ENCODE data around the gene PKIG. TPM values are rescaled to one million over a fixed set of nuclear protein-coding genes. Genes with fewer than 3 reads are reported as not detected.

Gene PKIG
- total and polyA plus RNA-seq, 2 of the 8 experiments (the other 6 are each of a cell fraction or from before 2014, with no cell fraction given) = 26.7 to 34.3 TPM

GRCh38 chr20:44641325-44641724, 58.9 kb downstream of the PKIG start:
- Histone ChIP-seq H3K9me3 (ENCODE audit: insufficient read depth in 2 of 2, low read depth in 1 of 2, low read length in 1 of 2) (no peaks in the 10 kb centered on the region), H2AK5ac (ENCODE audit: low read depth, low read length) (peak overlapping the region; percentile 33; the same call in 1 of the 2 replicates), H4K8ac (ENCODE audit: extremely low read depth, insufficient read depth, low read length) (no peak overlapping the region), H4K5ac (ENCODE audit: insufficient read length, low read depth, low read length) (no peak overlapping the region), H2BK15ac (ENCODE audit: low read length) (0 out of 2 replicates have a peak overlapping the region, but pooled peaks have one; percentile 65), H3K23me2 (ENCODE audit: low read depth, low read length) (no peaks in the 10 kb centered on the region), H3K27ac (ENCODE audit: low read depth, low read length) (no peak overlapping the region), H3K79me2 (ENCODE audit: control insufficient read depth in 1 of 2, insufficient read depth in 2 of 2, low read length in 2 of 2) (no peaks in the 10 kb centered on the region), H2BK20ac (ENCODE audit: low read length) (peak overlapping the region; percentile 93; the same call in 1 of the 2 replicates), H3K27me3 (replicated peaks in 1 of 4; ENCODE audit: control insufficient read depth in 3 of 4, extremely low read depth in 1 of 4, insufficient read depth in 3 of 4, low read length in 3 of 4) (no peaks in the 10 kb centered on the region), H3K23ac (ENCODE audit: insufficient read length) (no peak overlapping the region), H2AFZ (ENCODE audit: low read length) (no peak overlapping the region), H3K9ac (replicated peaks in 1 of 4; ENCODE audit: extremely low read depth in 1 of 4, low read depth in 3 of 4, low read length in 3 of 4) (no peak overlapping the region), H3K18ac (ENCODE audit: extremely low read depth, low read length) (peak overlapping the region; percentile 48; the same call in 1 of the 2 replicates), H3K36me3 (ENCODE audit: control insufficient read depth in 2 of 4, insufficient read depth in 4 of 4, low read length in 3 of 4) (peaks cover 0 to 2% (median 0%) of the 10 kb centered on the region in 4 experiments; a peak in 1 of 8 replicates), H3K56ac (replicated peaks; ENCODE audit: insufficient read length, low read depth, low read length) (no peak overlapping the region), H3K4me1 (replicated peaks in 1 of 4; ENCODE audit: control insufficient read depth in 3 of 4, insufficient read depth in 4 of 4, low read length in 3 of 4) (peaks cover 8 to 34% (median 20%) of the 10 kb centered on the region in 4 experiments), H4K20me1 (replicated peaks in 1 of 2; ENCODE audit: control insufficient read depth in 1 of 2, insufficient read depth in 2 of 2, low read length in 2 of 2) (no peaks in the 10 kb centered on the region), H4K91ac (replicated peaks; ENCODE audit: insufficient read length, low read length) (peak overlapping the region; percentile 83), H2BK5ac (ENCODE audit: low read depth, low read length) (peak overlapping the region; percentile 87; the same call in 1 of the 2 replicates), H2BK120ac (replicated peaks; ENCODE audit: low read depth, low read length) (peak overlapping the region; percentile 80), H3K4me2 (ENCODE audit: insufficient read depth in 1 of 2, low read depth in 2 of 2, low read length in 2 of 2) (no peak overlapping the region), H3K4ac (replicated peaks; ENCODE audit: insufficient read length, low read depth, low read length) (peak overlapping the region; percentile 87), H3K14ac (ENCODE audit: insufficient read length) (no peak overlapping the region), H3K79me1 (ENCODE audit: low read depth, low read length) (peaks cover 2% of the 10 kb centered on the region; the same call in 1 of the 2 replicates), H3K4me3 (ENCODE audit: extremely low read depth in 1 of 4, insufficient read depth in 2 of 4, low read depth in 3 of 4, low read length in 4 of 4) (no peak overlapping the region), H2BK12ac (ENCODE audit: low read depth, low read length) (peak overlapping the region; percentile 75; the same call in 1 of the 2 replicates)
- ChIA-PET CTCF (ENCODE audit: partially characterized antibody) (interaction anchor here (1.0 to 11.0 kb wide), 3 partner anchors 12 to 42 kb away, joined by 3 to 83 read pairs (median 11); no protein-coding TSS in a partner anchor), POLR2A (ENCODE audit: partially characterized antibody) (interaction anchor here (2.2 kb wide), 1 partner anchor 10 kb away, joined by 10 read pairs; the partner anchor contains the start of gene ADA)
- WGBS, 2 experiments (ENCODE audit: extremely low coverage in 1 of 2, insufficient coverage in 1 of 2, insufficient read length in 1 of 2, insufficient replicate concordance in 2 of 2, low coverage in 1 of 2, low lambda C conversion rate in 2 of 2, missing lambda C conversion rate in 1 of 2) = 90% methylated on average over 5 of the region's 5 CpGs; no CpG with 5 or more reads in 1 of the 2 experiments
- FAIRE-seq = no peak
- TF ChIP-seq TCF12 (IDR thresholded peaks at IDR 0.05; ENCODE audit: low read depth, low read length) (no peak), SIN3A (conservative IDR thresholded peaks at IDR 0.05 in 1 of 2, IDR thresholded peaks at IDR 0.05 in 1 of 2; ENCODE audit: low read depth in 1 of 2, low read length in 2 of 2) (no peak), CBX8 (IDR thresholded peaks at IDR 0.05; ENCODE audit: borderline replicate concordance, low read depth, low read length) (no peak), HDAC2 (IDR thresholded peaks at IDR 0.05; ENCODE audit: borderline replicate concordance in 1 of 2, low read depth in 2 of 2, low read length in 2 of 2) (no peak), MAFK (IDR thresholded peaks at IDR 0.05; ENCODE audit: low read depth, low read length) (no peak), PHF8 (conservative IDR thresholded peaks at IDR 0.05; ENCODE audit: low read depth, low read length) (no peak)
- no peak for DNase-seq (ENCODE audit: low read depth in 1 of 2, low spot score in 2 of 2)
